ENCODE data around the gene TTC12.

- TF ChIP-seq POLR2A (IDR thresholded peaks at IDR 0.05; ENCODE audit: extremely low read depth, insufficient read length) (no peak), MAX (IDR thresholded peaks at IDR 0.05; ENCODE audit: low read depth, low read length) (no peak), MYC (IDR thresholded peaks at IDR 0.05; ENCODE audit: low read depth, low read length) (no peak)
- TF ChIP-seq, protein P1, sequence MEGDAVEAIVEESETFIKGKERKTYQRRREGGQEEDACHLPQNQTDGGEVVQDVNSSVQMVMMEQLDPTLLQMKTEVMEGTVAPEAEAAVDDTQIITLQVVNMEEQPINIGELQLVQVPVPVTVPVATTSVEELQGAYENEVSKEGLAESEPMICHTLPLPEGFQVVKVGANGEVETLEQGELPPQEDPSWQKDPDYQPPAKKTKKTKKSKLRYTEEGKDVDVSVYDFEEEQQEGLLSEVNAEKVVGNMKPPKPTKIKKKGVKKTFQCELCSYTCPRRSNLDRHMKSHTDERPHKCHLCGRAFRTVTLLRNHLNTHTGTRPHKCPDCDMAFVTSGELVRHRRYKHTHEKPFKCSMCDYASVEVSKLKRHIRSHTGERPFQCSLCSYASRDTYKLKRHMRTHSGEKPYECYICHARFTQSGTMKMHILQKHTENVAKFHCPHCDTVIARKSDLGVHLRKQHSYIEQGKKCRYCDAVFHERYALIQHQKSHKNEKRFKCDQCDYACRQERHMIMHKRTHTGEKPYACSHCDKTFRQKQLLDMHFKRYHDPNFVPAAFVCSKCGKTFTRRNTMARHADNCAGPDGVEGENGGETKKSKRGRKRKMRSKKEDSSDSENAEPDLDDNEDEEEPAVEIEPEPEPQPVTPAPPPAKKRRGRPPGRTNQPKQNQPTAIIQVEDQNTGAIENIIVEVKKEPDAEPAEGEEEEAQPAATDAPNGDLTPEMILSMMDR (IDR thresholded peaks at IDR 0.05; ENCODE audit: low read depth, low read length), result no peak
Observed at GRCh38 chr11:113315811-113316210, 1.4 kb downstream of the TTC12 start.
